Osteoblast (primary cell): ENCODE data around the gene HYAL1. TPM values are rescaled to one million over a fixed set of nuclear protein-coding genes. Genes with fewer than 3 reads are reported as not detected.

Source experiments
- DNase-seq: peaks from one replicate; pipeline ENCODE4 v3.0.0; 2011; ENCODE audit warnings: low spot score, mixed read lengths; ENCODE audit not compliant: insufficient read length; ENCODE audit errors: missing footprints
- H2AFZ ChIP-seq: 2 replicates; pipeline ENCODE4 v1.6.0; 2011; ENCODE audit warnings: mild to moderate bottlenecking, low read length
- H3K27ac ChIP-seq: 2 replicates; pipeline ENCODE4 v1.5.1; 2011; ENCODE audit warnings: mild to moderate bottlenecking, low read depth, low read length, moderate library complexity
- H3K27me3 ChIP-seq: 2 replicates; pipeline ENCODE4 v1.6.0; 2012; ENCODE audit warnings: mild to moderate bottlenecking, control low read depth, inconsistent platforms, low read length, moderate library complexity; ENCODE audit not compliant: insufficient read depth
- H3K36me3 ChIP-seq: 2 replicates; pipeline ENCODE4 v1.5.1; 2011; ENCODE audit warnings: mild to moderate bottlenecking, low read length, control low read depth, moderate library complexity; ENCODE audit not compliant: insufficient read depth
- H3K4me1 ChIP-seq: 2 replicates; pipeline ENCODE4 v1.5.1; 2011; ENCODE audit warnings: mild to moderate bottlenecking, low read length, control low read depth, moderate library complexity; ENCODE audit not compliant: insufficient read depth
- H3K4me2 ChIP-seq: 2 replicates; pipeline ENCODE4 v1.6.0; 2011; ENCODE audit warnings: mild to moderate bottlenecking, low read length; ENCODE audit not compliant: insufficient read depth
- H3K4me3 ChIP-seq: fragments of 200-600 bp; sonication (generic); 3 replicates; pipeline ENCODE4 v1.5.1; 2012; ENCODE audit warnings: mild to moderate bottlenecking, low read length, inconsistent platforms; ENCODE audit not compliant: insufficient read depth
- H3K79me2 ChIP-seq: 2 replicates; pipeline ENCODE4 v1.6.0; 2012; ENCODE audit warnings: mild to moderate bottlenecking, low read length, control low read depth, inconsistent platforms; ENCODE audit not compliant: insufficient read depth
- H3K9me3 ChIP-seq: 2 replicates; pipeline ENCODE4 v1.5.1; 2011; ENCODE audit warnings: low read depth, low read length, control low read depth
- H4K20me1 ChIP-seq: 2 replicates; pipeline ENCODE4 v1.6.0; 2012; ENCODE audit warnings: mild to moderate bottlenecking, low read length, control low read depth; ENCODE audit not compliant: insufficient read depth
- total RNA-seq: library from RNA; depleted of rRNA; stranded (reverse); fragments of >200 nt; gene quantifications from 2 replicates; pipeline ENCODE4 v1.2.3, GENCODE V29; 2012
- TF ChIP-seq, protein P1 (sequence below): IDR thresholded peaks from 2 replicates; pipeline ENCODE4 v1.5.1; 2011; ENCODE audit warnings: mild to moderate bottlenecking, low read depth, low read length, moderate library complexity; ENCODE audit errors: extremely low read depth

Gene HYAL1
- total RNA-seq, 1 donor = under 0.01 TPM

DNA sequence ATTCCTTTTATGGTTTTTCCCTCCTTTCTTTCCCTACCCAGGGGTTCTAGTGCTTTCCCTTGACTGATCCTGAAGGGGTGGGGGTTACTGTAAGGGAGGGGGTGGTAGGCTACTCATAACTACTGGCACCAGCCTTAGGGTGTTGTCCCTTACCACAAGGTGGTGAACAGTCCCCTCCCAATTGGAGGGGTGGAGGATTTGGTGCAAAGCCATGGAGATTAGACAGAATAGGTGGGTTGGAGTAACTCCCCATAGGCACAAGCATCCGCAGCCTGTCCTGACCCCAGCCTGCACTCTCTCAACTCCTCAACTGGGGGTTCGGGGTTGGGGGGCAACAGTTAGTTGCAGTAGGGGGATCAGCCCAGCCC lies 21.7 kb upstream of the HYAL1 start:
- H3K27ac ChIP-seq = no peak overlapping the region
- peaks cover 14% of the 10 kb centered on the region for H4K20me1 ChIP-seq
- no peak overlapping the region for H2AFZ ChIP-seq
- H3K79me2 ChIP-seq = peaks cover 33% of the 10 kb centered on the region
- H3K4me2 ChIP-seq = no peak overlapping the region
- H3K4me3 ChIP-seq = no peak overlapping the region
- H3K27me3 ChIP-seq = no peaks in the 10 kb centered on the region
- H3K4me1 ChIP-seq = peaks cover 22% of the 10 kb centered on the region
- peaks cover 22% of the 10 kb centered on the region for H3K36me3 ChIP-seq
- H3K9me3 ChIP-seq = no peaks in the 10 kb centered on the region
- TF ChIP-seq, protein P1, sequence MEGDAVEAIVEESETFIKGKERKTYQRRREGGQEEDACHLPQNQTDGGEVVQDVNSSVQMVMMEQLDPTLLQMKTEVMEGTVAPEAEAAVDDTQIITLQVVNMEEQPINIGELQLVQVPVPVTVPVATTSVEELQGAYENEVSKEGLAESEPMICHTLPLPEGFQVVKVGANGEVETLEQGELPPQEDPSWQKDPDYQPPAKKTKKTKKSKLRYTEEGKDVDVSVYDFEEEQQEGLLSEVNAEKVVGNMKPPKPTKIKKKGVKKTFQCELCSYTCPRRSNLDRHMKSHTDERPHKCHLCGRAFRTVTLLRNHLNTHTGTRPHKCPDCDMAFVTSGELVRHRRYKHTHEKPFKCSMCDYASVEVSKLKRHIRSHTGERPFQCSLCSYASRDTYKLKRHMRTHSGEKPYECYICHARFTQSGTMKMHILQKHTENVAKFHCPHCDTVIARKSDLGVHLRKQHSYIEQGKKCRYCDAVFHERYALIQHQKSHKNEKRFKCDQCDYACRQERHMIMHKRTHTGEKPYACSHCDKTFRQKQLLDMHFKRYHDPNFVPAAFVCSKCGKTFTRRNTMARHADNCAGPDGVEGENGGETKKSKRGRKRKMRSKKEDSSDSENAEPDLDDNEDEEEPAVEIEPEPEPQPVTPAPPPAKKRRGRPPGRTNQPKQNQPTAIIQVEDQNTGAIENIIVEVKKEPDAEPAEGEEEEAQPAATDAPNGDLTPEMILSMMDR = no peak
- DNase-seq = no peak

DNA sequence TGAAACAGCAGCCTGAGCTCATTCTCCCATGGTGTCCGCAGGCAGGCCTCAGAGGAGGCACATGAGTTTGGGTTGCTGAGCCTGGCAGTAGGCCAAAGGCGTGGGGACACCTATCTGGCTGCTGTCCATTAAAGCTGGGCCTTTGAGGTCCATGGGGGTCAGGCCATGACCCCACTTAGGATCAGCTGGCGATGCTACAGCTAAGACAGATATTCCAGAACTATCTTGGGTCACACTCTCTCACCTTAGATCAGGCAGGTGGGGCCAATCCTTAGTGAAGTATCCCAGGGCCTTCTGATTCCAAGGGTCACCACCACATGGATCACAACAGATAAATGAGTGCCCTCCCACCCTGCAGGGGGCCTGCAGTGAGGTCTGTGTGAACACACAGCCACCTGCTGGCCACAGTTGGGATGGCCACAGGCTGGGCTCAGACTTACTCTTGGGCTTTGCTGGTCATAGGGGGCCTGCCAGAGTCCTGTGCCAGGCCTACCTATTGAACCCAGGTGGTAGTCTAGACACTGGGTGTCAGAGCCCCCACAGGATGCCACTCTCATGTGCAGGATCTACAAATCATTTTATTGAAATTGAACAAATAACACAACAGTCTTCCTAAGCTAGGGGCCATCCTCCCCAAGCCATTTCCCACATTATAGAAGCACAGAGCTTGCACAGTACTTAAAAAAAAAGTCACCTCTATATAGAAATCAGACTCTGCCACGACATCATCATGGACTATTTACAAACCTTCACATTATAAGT lies 21.2 kb upstream of the HYAL1 start:
- no peak overlapping the region for H3K27ac ChIP-seq
- no peak overlapping the region for H3K4me2 ChIP-seq
- TF ChIP-seq, protein P1 = peak; percentile 84
- H2AFZ ChIP-seq = no peak overlapping the region
- H3K27me3 ChIP-seq = no peaks in the 10 kb centered on the region
- H3K79me2 ChIP-seq = peaks cover 34% of the 10 kb centered on the region
- peak; percentile 99 for DNase-seq
- H3K4me1 ChIP-seq = peaks cover 26% of the 10 kb centered on the region
- peaks cover 20% of the 10 kb centered on the region for H3K36me3 ChIP-seq
- peaks cover 17% of the 10 kb centered on the region for H4K20me1 ChIP-seq
- H3K4me3 ChIP-seq = no peak overlapping the region
- no peaks in the 10 kb centered on the region for H3K9me3 ChIP-seq

DNA sequence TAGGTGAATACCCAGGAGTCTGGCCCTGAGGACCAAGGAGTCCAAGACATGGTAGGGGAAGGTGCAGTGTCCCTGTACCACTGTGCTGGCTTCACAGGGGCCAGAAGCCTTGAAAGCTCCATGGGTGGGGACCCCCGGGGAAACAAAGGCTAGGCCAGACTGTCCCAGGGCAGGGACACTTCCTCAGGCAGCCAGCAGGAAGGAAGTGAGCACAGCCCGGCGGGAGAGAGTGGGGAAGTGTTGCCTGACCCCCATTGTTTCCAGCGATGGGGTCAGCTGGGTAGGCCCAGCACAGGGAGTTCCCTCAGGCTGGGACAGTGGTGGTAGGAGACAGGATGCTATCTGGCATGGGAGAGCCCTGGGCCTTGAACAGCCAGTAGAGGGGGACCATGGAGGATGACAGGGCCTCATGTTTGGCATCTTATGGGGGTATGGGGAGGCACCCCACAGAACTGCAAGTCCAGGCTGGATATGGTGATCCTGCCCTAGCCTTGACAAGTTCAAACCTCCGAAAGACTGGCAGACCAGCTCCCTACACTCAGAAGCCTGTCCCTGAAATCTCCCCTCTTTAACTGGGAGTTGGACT lies 20.3 kb upstream of the HYAL1 start:
- Histone ChIP-seq H3K9me3 (no peaks in the 10 kb centered on the region), H2AFZ (no peak overlapping the region), H3K36me3 (peaks cover 23% of the 10 kb centered on the region), H3K4me3 (no peak overlapping the region), H3K4me2 (no peak overlapping the region), H3K4me1 (peaks cover 26% of the 10 kb centered on the region), H4K20me1 (peaks cover 25% of the 10 kb centered on the region), H3K79me2 (peaks cover 42% of the 10 kb centered on the region), H3K27ac (no peak overlapping the region), H3K27me3 (no peaks in the 10 kb centered on the region)
- TF ChIP-seq, protein P1 = no peak
- no peak for DNase-seq

DNA sequence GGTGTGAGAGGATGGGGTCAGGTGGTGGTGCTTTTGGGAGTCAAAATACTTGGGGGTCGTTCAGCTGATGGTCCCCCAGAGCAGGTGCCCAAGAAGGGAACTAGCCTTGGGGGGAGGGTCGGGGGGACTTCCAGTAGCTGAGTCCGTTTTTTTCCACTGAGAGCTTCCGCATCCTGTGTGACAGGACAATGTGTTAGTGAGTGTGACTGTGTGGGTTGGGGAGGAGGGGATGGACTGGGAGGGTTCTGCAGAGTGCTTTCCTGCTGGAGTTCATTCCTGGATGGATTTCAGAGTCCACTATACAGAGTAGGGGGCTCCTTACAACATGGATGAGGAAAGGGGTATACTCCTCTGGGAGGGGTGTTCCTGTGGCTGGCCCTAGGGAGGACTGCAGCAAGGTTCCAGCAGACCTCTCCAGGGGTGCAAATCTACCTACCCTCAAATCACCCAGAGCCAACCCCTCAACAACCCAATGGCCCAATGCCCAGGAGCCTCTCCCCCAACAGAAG lies 19.8 kb upstream of the HYAL1 start:
- H3K27me3 ChIP-seq = no peaks in the 10 kb centered on the region
- H4K20me1 ChIP-seq = peaks cover 31% of the 10 kb centered on the region
- peaks cover 21% of the 10 kb centered on the region for H3K4me1 ChIP-seq
- no peak for DNase-seq
- H3K36me3 ChIP-seq = peaks cover 29% of the 10 kb centered on the region
- no peak overlapping the region for H3K4me3 ChIP-seq
- no peaks in the 10 kb centered on the region for H3K9me3 ChIP-seq
- no peak overlapping the region for H3K4me2 ChIP-seq
- no peak overlapping the region for H3K27ac ChIP-seq
- peaks cover 48% of the 10 kb centered on the region for H3K79me2 ChIP-seq
- TF ChIP-seq, protein P1 = no peak
- no peak overlapping the region for H2AFZ ChIP-seq
